Measurements from ENCODE around the gene TRIM65.

The TRIM65 gene

GRCh38 chr17:75917141-75917916 lies 20.6 kb upstream of the TRIM65 start:
- Histone ChIP-seq H2BK5ac (ENCODE audit: low read length) (peak overlapping the region; percentile 3), H3K4me2 (ENCODE audit: insufficient read depth, low read length, poor library complexity, severe bottlenecking) (no peak overlapping the region), H3K9me3 (replicated peaks in 1 of 2; ENCODE audit: control insufficient read depth in 2 of 2, insufficient read depth in 1 of 2, low read depth in 1 of 2, low read length in 2 of 2) (peaks cover 0 to 2% of the 10 kb centered on the region in 2 donors), H3K23ac (ENCODE audit: low read depth, low read length, poor library complexity) (no peak overlapping the region), H3K18ac (ENCODE audit: low read length) (peak overlapping the region; percentile 27), H3K27ac (replicated peaks; ENCODE audit: low read length) (no peak overlapping the region), H2BK15ac (ENCODE audit: low read length) (no peak overlapping the region), H2BK120ac (ENCODE audit: low read depth, low read length) (no peak overlapping the region), H2BK12ac (ENCODE audit: low read length) (no peak overlapping the region), H4K91ac (ENCODE audit: low read depth, low read length, poor library complexity) (no peak overlapping the region), H2AK5ac (ENCODE audit: low read depth, low read length) (no peak overlapping the region), H3K14ac (ENCODE audit: low read length) (no peak overlapping the region), H3K79me1 (ENCODE audit: low read depth, low read length) (no peaks in the 10 kb centered on the region), H3K4me1 (ENCODE audit: control insufficient read depth in 2 of 2, insufficient read depth in 1 of 2, low read depth in 1 of 2, low read length in 2 of 2) (no peaks in the 10 kb centered on the region), H3K9ac (ENCODE audit: low read depth, low read length, poor library complexity) (no peak overlapping the region), H3K36me3 (replicated peaks in 1 of 2; ENCODE audit: control insufficient read depth in 2 of 2, insufficient read depth in 2 of 2, low read length in 2 of 2) (peaks cover 9 to 54% of the 10 kb centered on the region in 2 donors), H3K4ac (ENCODE audit: low read length) (no peak overlapping the region), H4K8ac (ENCODE audit: low read depth, low read length) (no peak overlapping the region), H3K4me3 (ENCODE audit: low read length in 2 of 2) (no peak overlapping the region), H3K27me3 (ENCODE audit: control insufficient read depth in 3 of 3, insufficient read depth in 3 of 3, low read depth in 1 of 3, low read length in 3 of 3) (no peaks in the 10 kb centered on the region), H2AFZ (ENCODE audit: low read length) (no peak overlapping the region)
- WGBS, 2 donors (ENCODE audit: extremely low coverage in 2 of 2, insufficient read length in 2 of 2, insufficient replicate concordance in 1 of 2): no CpG with 5 or more reads among the region's 23 CpGs
- DNase-seq (ENCODE audit: low spot score): no peak

- H3K36me3 ChIP-seq (replicated peaks in 1 of 2; ENCODE audit: control insufficient read depth in 2 of 2, insufficient read depth in 2 of 2, low read length in 2 of 2): peaks cover 7 to 60% of the 10 kb centered on the region in 2 donors
- peak overlapping the region in 1 of 2 donors; percentile 44 for H3K4me3 ChIP-seq (ENCODE audit: low read length in 2 of 2)
- no peak overlapping the region for H2BK120ac ChIP-seq (ENCODE audit: low read depth, low read length)
- no peak overlapping the region for H3K14ac ChIP-seq (ENCODE audit: low read length)
- H3K27ac ChIP-seq (replicated peaks; ENCODE audit: low read length): no peak overlapping the region
- peak overlapping the region; percentile 10 for H2AK5ac ChIP-seq (ENCODE audit: low read depth, low read length)
- no peak overlapping the region for H4K91ac ChIP-seq (ENCODE audit: low read depth, low read length, poor library complexity)
- H3K9me3 ChIP-seq (replicated peaks in 1 of 2; ENCODE audit: control insufficient read depth in 2 of 2, insufficient read depth in 1 of 2, low read depth in 1 of 2, low read length in 2 of 2): peaks cover 0 to 2% of the 10 kb centered on the region in 2 donors
- no peak overlapping the region for H3K18ac ChIP-seq (ENCODE audit: low read length)
- no peak overlapping the region for H4K8ac ChIP-seq (ENCODE audit: low read depth, low read length)
- DNase-seq (ENCODE audit: low spot score): no peak
- no peak overlapping the region for H2AFZ ChIP-seq (ENCODE audit: low read length)
- H3K27me3 ChIP-seq (ENCODE audit: control insufficient read depth in 3 of 3, insufficient read depth in 3 of 3, low read depth in 1 of 3, low read length in 3 of 3): no peaks in the 10 kb centered on the region
- H3K9ac ChIP-seq (ENCODE audit: low read depth, low read length, poor library complexity): peak overlapping the region; percentile 77
- WGBS, 2 donors (ENCODE audit: extremely low coverage in 2 of 2, insufficient read length in 2 of 2, insufficient replicate concordance in 1 of 2): no CpG with 5 or more reads among the region's 8 CpGs
- H2BK15ac ChIP-seq (ENCODE audit: low read length): no peak overlapping the region
- H3K79me1 ChIP-seq (ENCODE audit: low read depth, low read length): no peaks in the 10 kb centered on the region
- H2BK5ac ChIP-seq (ENCODE audit: low read length): no peak overlapping the region
- no peak overlapping the region for H3K4me2 ChIP-seq (ENCODE audit: insufficient read depth, low read length, poor library complexity, severe bottlenecking)
- H3K23ac ChIP-seq (ENCODE audit: low read depth, low read length, poor library complexity): peak overlapping the region; percentile 44
- H3K4ac ChIP-seq (ENCODE audit: low read length): no peak overlapping the region
- H2BK12ac ChIP-seq (ENCODE audit: low read length): no peak overlapping the region
- peaks cover 0 to 2% of the 10 kb centered on the region in 2 donors for H3K4me1 ChIP-seq (ENCODE audit: control insufficient read depth in 2 of 2, insufficient read depth in 1 of 2, low read depth in 1 of 2, low read length in 2 of 2)
These were observed 18.5 kb upstream of the TRIM65 start for GRCh38 chr17:75915268-75915667.

- peak overlapping the region; percentile 73 for H2BK12ac ChIP-seq (ENCODE audit: low read length)
- H2BK5ac ChIP-seq (ENCODE audit: low read length): no peak overlapping the region
- WGBS, 2 donors (ENCODE audit: extremely low coverage in 2 of 2, insufficient read length in 2 of 2, insufficient replicate concordance in 1 of 2): no CpG with 5 or more reads among the region's 34 CpGs
- H3K14ac ChIP-seq (ENCODE audit: low read length): no peak overlapping the region
- peaks cover 0 to 2% of the 10 kb centered on the region in 2 donors for H3K9me3 ChIP-seq (replicated peaks in 1 of 2; ENCODE audit: control insufficient read depth in 2 of 2, insufficient read depth in 1 of 2, low read depth in 1 of 2, low read length in 2 of 2)
- H3K36me3 ChIP-seq (replicated peaks in 1 of 2; ENCODE audit: control insufficient read depth in 2 of 2, insufficient read depth in 2 of 2, low read length in 2 of 2): peaks cover 7 to 60% of the 10 kb centered on the region in 2 donors
- H2AK5ac ChIP-seq (ENCODE audit: low read depth, low read length): peak overlapping the region; percentile 10
- H3K27me3 ChIP-seq (ENCODE audit: control insufficient read depth in 3 of 3, insufficient read depth in 3 of 3, low read depth in 1 of 3, low read length in 3 of 3): no peaks in the 10 kb centered on the region
- H3K4me2 ChIP-seq (ENCODE audit: insufficient read depth, low read length, poor library complexity, severe bottlenecking): no peak overlapping the region
- H3K18ac ChIP-seq (ENCODE audit: low read length): no peak overlapping the region
- no peak overlapping the region for H4K8ac ChIP-seq (ENCODE audit: low read depth, low read length)
- H3K9ac ChIP-seq (ENCODE audit: low read depth, low read length, poor library complexity): no peak overlapping the region
- no peak overlapping the region for H2BK15ac ChIP-seq (ENCODE audit: low read length)
- no peak overlapping the region for H3K4ac ChIP-seq (ENCODE audit: low read length)
- H2BK120ac ChIP-seq (ENCODE audit: low read depth, low read length): no peak overlapping the region
- peaks cover 0 to 2% of the 10 kb centered on the region in 2 donors for H3K4me1 ChIP-seq (ENCODE audit: control insufficient read depth in 2 of 2, insufficient read depth in 1 of 2, low read depth in 1 of 2, low read length in 2 of 2)
- no peak for DNase-seq (ENCODE audit: low spot score)
- no peaks in the 10 kb centered on the region for H3K79me1 ChIP-seq (ENCODE audit: low read depth, low read length)
- no peak overlapping the region for H3K4me3 ChIP-seq (ENCODE audit: low read length in 2 of 2)
- H4K91ac ChIP-seq (ENCODE audit: low read depth, low read length, poor library complexity): no peak overlapping the region
- H3K27ac ChIP-seq (replicated peaks; ENCODE audit: low read length): no peak overlapping the region
- no peak overlapping the region for H3K23ac ChIP-seq (ENCODE audit: low read depth, low read length, poor library complexity)
- H2AFZ ChIP-seq (ENCODE audit: low read length): no peak overlapping the region
These were observed 18.0 kb upstream of the TRIM65 start for GRCh38 chr17:75914643-75915267.

- no peaks in the 10 kb centered on the region for H3K79me1 ChIP-seq (ENCODE audit: low read depth, low read length)
- peaks cover 7 to 50% of the 10 kb centered on the region in 2 donors for H3K36me3 ChIP-seq (replicated peaks in 1 of 2; ENCODE audit: control insufficient read depth in 2 of 2, insufficient read depth in 2 of 2, low read length in 2 of 2)
- H3K18ac ChIP-seq (ENCODE audit: low read length): no peak overlapping the region
- no peak overlapping the region for H2BK15ac ChIP-seq (ENCODE audit: low read length)
- H3K23ac ChIP-seq (ENCODE audit: low read depth, low read length, poor library complexity): no peak overlapping the region
- no peak overlapping the region for H3K4ac ChIP-seq (ENCODE audit: low read length)
- no peak overlapping the region for H2BK5ac ChIP-seq (ENCODE audit: low read length)
- H3K9ac ChIP-seq (ENCODE audit: low read depth, low read length, poor library complexity): peak overlapping the region; percentile 60
- peak overlapping the region; percentile 38 for H3K14ac ChIP-seq (ENCODE audit: low read length)
- no peak overlapping the region for H4K8ac ChIP-seq (ENCODE audit: low read depth, low read length)
- no peak overlapping the region for H2AFZ ChIP-seq (ENCODE audit: low read length)
- H3K4me3 ChIP-seq (ENCODE audit: low read length in 2 of 2): peak overlapping the region in 1 of 2 donors; percentile 52
- no peak overlapping the region for H3K4me2 ChIP-seq (ENCODE audit: insufficient read depth, low read length, poor library complexity, severe bottlenecking)
- peak overlapping the region; percentile 73 for H2BK12ac ChIP-seq (ENCODE audit: low read length)
- peaks cover 0 to 2% of the 10 kb centered on the region in 2 donors for H3K4me1 ChIP-seq (ENCODE audit: control insufficient read depth in 2 of 2, insufficient read depth in 1 of 2, low read depth in 1 of 2, low read length in 2 of 2)
- H2AK5ac ChIP-seq (ENCODE audit: low read depth, low read length): no peak overlapping the region
- H4K91ac ChIP-seq (ENCODE audit: low read depth, low read length, poor library complexity): no peak overlapping the region
- H3K9me3 ChIP-seq (replicated peaks in 1 of 2; ENCODE audit: control insufficient read depth in 2 of 2, insufficient read depth in 1 of 2, low read depth in 1 of 2, low read length in 2 of 2): peaks cover 0 to 2% of the 10 kb centered on the region in 2 donors
- H2BK120ac ChIP-seq (ENCODE audit: low read depth, low read length): no peak overlapping the region
- H3K27ac ChIP-seq (replicated peaks; ENCODE audit: low read length): no peak overlapping the region
- WGBS, 2 donors (ENCODE audit: extremely low coverage in 2 of 2, insufficient read length in 2 of 2, insufficient replicate concordance in 1 of 2): no CpG with 5 or more reads among the region's 32 CpGs
- no peaks in the 10 kb centered on the region for H3K27me3 ChIP-seq (ENCODE audit: control insufficient read depth in 3 of 3, insufficient read depth in 3 of 3, low read depth in 1 of 3, low read length in 3 of 3)
- no peak for DNase-seq (ENCODE audit: low spot score)
These were observed 16.9 kb upstream of the TRIM65 start for GRCh38 chr17:75913537-75914210.

Data from neuronal stem cell (in vitro differentiated cells).